HEK293 (cell line): ENCODE data around the gene H2BK1.

ENCODE experiments used
- ZNF121 ChIP-seq: fragments of 450-650 bp; formaldehyde crosslinking; IDR thresholded peaks from 2 replicates; pipeline ENCODE4 v1.5.1; 2016; ENCODE audit warnings: missing biosample characterization, missing genetic modification characterization
- ZNF24 ChIP-seq: fragments of 450-650 bp; formaldehyde crosslinking; IDR thresholded peaks from 2 replicates; pipeline ENCODE4 v1.5.1; 2016; ENCODE audit warnings: missing biosample characterization, missing genetic modification characterization
- ZNF274 ChIP-seq, 2 experiments: fragments of 200-500 bp in 1 of 2; fragments of 450-650 bp in 1 of 2; sonication (Bioruptor generic) in 1 of 2; formaldehyde crosslinking in 1 of 2; IDR thresholded peaks; 2 replicates each; pipeline versions ENCODE4 v1.5.1 to v1.6.1; 2014 to 2016; ENCODE audit warnings: borderline replicate concordance in 1 of 2, inconsistent platforms in 1 of 2, low read length in 1 of 2, missing biosample characterization in 1 of 2, missing genetic modification characterization in 1 of 2
- ZNF548 ChIP-seq: fragments of 450-650 bp; formaldehyde crosslinking; IDR thresholded peaks from 2 replicates; pipeline ENCODE4 v1.5.1; 2016; ENCODE audit warnings: missing biosample characterization, missing genetic modification characterization
- ZNF707 ChIP-seq: fragments of 450-650 bp; formaldehyde crosslinking; IDR thresholded peaks from 2 replicates; pipeline ENCODE4 v1.5.1; 2016; ENCODE audit warnings: missing biosample characterization, missing genetic modification characterization
- TF ChIP-seq, protein P1 (sequence below): fragments of 450-650 bp; formaldehyde crosslinking; IDR thresholded peaks from 2 replicates; pipeline ENCODE4 v1.5.1; 2016; ENCODE audit warnings: missing biosample characterization, missing genetic modification characterization
- TF ChIP-seq, protein P2 (sequence below): fragments of 450-650 bp; formaldehyde crosslinking; conservative IDR thresholded peaks from 2 replicates; pipeline ENCODE4 v1.5.1; 2016; ENCODE audit warnings: low read depth, missing biosample characterization, missing genetic modification characterization
- TF ChIP-seq, protein P3 (sequence below): fragments of 450-650 bp; formaldehyde crosslinking; IDR thresholded peaks from 2 replicates; pipeline ENCODE4 v1.5.1; 2016; ENCODE audit warnings: missing biosample characterization, missing genetic modification characterization, borderline replicate concordance
- TF ChIP-seq, protein P4 (sequence below): fragments of 450-650 bp; formaldehyde crosslinking; IDR thresholded peaks from 2 replicates; pipeline ENCODE4 v1.5.1; 2016; ENCODE audit warnings: missing biosample characterization, missing genetic modification characterization

DNA sequence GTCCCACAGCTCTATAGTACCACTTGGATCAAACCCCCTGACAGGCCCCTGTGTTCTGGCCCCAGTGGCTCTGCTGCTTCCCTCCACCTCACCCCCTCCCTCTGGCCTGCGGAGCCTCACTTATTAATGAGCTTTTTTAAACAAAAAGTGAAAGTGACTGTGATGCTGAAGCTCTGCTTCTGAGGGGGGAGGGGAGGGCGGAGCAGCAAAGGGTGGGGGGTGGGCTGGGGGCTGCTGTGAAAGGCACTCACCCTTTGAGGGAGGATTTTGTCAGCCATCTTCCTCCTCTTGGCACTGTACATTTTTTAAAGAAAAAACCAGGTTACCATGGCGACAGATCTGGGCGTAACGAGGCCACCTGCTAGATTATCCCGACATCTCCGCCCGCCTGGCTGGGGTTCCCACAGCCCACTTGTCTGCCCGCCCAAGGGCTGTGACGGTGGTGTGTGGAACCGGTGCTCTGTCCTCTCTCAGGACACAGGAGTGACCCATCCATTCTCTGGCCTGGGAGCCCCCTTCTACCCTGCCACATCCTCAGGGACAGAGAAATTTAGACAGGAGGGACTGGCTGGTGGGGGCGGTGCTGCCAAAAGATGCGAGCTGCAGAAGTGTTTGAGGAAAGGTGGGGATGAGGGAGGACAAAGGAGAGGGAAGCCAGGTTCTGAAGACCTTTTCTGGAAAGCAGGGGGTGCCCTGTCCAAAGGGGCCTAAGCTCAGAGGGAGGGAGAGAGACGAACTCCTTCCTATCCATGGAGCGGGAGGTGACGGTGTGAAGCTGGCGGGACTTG, 33.3 kb upstream of the H2BK1 start:
- TF ChIP-seq, protein P1, sequence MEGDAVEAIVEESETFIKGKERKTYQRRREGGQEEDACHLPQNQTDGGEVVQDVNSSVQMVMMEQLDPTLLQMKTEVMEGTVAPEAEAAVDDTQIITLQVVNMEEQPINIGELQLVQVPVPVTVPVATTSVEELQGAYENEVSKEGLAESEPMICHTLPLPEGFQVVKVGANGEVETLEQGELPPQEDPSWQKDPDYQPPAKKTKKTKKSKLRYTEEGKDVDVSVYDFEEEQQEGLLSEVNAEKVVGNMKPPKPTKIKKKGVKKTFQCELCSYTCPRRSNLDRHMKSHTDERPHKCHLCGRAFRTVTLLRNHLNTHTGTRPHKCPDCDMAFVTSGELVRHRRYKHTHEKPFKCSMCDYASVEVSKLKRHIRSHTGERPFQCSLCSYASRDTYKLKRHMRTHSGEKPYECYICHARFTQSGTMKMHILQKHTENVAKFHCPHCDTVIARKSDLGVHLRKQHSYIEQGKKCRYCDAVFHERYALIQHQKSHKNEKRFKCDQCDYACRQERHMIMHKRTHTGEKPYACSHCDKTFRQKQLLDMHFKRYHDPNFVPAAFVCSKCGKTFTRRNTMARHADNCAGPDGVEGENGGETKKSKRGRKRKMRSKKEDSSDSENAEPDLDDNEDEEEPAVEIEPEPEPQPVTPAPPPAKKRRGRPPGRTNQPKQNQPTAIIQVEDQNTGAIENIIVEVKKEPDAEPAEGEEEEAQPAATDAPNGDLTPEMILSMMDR: no peak
- TF ChIP-seq, protein P2, sequence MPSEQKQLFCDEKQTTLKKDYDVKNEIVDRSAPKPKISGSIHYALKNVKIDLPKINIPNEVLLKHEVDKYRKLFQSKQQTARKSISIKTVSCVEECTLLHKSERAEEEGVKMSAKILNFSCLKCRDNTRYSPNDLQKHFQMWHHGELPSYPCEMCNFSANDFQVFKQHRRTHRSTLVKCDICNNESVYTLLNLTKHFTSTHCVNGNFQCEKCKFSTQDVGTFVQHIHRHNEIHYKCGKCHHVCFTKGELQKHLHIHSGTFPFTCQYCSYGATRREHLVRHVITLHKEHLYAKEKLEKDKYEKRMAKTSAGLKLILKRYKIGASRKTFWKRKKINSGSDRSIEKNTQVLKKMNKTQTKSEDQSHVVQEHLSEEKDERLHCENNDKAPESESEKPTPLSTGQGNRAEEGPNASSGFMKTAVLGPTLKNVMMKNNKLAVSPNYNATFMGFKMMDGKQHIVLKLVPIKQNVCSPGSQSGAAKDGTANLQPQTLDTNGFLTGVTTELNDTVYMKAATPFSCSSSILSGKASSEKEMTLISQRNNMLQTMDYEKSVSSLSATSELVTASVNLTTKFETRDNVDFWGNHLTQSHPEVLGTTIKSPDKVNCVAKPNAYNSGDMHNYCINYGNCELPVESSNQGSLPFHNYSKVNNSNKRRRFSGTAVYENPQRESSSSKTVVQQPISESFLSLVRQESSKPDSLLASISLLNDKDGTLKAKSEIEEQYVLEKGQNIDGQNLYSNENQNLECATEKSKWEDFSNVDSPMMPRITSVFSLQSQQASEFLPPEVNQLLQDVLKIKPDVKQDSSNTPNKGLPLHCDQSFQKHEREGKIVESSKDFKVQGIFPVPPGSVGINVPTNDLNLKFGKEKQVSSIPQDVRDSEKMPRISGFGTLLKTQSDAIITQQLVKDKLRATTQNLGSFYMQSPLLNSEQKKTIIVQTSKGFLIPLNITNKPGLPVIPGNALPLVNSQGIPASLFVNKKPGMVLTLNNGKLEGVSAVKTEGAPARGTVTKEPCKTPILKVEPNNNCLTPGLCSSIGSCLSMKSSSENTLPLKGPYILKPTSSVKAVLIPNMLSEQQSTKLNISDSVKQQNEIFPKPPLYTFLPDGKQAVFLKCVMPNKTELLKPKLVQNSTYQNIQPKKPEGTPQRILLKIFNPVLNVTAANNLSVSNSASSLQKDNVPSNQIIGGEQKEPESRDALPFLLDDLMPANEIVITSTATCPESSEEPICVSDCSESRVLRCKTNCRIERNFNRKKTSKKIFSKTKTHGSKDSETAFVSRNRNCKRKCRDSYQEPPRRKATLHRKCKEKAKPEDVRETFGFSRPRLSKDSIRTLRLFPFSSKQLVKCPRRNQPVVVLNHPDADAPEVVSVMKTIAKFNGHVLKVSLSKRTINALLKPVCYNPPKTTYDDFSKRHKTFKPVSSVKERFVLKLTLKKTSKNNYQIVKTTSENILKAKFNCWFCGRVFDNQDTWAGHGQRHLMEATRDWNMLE (tag by site-specific recombination): no peak
- TF ChIP-seq, protein P3, sequence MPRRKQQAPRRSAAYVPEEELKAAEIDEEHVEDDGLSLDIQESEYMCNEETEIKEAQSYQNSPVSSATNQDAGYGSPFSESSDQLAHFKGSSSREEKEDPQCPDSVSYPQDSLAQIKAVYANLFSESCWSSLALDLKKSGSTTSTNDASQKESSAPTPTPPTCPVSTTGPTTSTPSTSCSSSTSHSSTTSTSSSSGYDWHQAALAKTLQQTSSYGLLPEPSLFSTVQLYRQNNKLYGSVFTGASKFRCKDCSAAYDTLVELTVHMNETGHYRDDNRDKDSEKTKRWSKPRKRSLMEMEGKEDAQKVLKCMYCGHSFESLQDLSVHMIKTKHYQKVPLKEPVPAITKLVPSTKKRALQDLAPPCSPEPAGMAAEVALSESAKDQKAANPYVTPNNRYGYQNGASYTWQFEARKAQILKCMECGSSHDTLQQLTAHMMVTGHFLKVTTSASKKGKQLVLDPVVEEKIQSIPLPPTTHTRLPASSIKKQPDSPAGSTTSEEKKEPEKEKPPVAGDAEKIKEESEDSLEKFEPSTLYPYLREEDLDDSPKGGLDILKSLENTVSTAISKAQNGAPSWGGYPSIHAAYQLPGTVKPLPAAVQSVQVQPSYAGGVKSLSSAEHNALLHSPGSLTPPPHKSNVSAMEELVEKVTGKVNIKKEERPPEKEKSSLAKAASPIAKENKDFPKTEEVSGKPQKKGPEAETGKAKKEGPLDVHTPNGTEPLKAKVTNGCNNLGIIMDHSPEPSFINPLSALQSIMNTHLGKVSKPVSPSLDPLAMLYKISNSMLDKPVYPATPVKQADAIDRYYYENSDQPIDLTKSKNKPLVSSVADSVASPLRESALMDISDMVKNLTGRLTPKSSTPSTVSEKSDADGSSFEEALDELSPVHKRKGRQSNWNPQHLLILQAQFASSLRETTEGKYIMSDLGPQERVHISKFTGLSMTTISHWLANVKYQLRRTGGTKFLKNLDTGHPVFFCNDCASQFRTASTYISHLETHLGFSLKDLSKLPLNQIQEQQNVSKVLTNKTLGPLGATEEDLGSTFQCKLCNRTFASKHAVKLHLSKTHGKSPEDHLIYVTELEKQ: no peak
- TF ChIP-seq ZNF707 (tag by site-specific recombination): no peak
- no peak for TF ChIP-seq ZNF121
- no peak for TF ChIP-seq ZNF274 (IDR thresholded peaks at IDR 0.05; ENCODE audit: low read length)
- no peak for TF ChIP-seq ZNF274 (tag by site-specific recombination; IDR thresholded peaks at IDR 0.05; ENCODE audit: borderline replicate concordance)
- TF ChIP-seq, protein P4, sequence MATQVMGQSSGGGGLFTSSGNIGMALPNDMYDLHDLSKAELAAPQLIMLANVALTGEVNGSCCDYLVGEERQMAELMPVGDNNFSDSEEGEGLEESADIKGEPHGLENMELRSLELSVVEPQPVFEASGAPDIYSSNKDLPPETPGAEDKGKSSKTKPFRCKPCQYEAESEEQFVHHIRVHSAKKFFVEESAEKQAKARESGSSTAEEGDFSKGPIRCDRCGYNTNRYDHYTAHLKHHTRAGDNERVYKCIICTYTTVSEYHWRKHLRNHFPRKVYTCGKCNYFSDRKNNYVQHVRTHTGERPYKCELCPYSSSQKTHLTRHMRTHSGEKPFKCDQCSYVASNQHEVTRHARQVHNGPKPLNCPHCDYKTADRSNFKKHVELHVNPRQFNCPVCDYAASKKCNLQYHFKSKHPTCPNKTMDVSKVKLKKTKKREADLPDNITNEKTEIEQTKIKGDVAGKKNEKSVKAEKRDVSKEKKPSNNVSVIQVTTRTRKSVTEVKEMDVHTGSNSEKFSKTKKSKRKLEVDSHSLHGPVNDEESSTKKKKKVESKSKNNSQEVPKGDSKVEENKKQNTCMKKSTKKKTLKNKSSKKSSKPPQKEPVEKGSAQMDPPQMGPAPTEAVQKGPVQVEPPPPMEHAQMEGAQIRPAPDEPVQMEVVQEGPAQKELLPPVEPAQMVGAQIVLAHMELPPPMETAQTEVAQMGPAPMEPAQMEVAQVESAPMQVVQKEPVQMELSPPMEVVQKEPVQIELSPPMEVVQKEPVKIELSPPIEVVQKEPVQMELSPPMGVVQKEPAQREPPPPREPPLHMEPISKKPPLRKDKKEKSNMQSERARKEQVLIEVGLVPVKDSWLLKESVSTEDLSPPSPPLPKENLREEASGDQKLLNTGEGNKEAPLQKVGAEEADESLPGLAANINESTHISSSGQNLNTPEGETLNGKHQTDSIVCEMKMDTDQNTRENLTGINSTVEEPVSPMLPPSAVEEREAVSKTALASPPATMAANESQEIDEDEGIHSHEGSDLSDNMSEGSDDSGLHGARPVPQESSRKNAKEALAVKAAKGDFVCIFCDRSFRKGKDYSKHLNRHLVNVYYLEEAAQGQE (tag by site-specific recombination): no peak
- TF ChIP-seq ZNF24 (tag by site-specific recombination): no peak
- no peak for TF ChIP-seq ZNF548 (tag by site-specific recombination)
